Inferior parietal cortex (tissue), 1 donor: ENCODE results near the gene FREM2.

Experiments
- DNase-seq: peaks from one replicate; pipeline ENCODE4 v3.0.0-alpha.2; 2016; ENCODE audit errors: extremely low spot score

FREM2 gene

DNA sequence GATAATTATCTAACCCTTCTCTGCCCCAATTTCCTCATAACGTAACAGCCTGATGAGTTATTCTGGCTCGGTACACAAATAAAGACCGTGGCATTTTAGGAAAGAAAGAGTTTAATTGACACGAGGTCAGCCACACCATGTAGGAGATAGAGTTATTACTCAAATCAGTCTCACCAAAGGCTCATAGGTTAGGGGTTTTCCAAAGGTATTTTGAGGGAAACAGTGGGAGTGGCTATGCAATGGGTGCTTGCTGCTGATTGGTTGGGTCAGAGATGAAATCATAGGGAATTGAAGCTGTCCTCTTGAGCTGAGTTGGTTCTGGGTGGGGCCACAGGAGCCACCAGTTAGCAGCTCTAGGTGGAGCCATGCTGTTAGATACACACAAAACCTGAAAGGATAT, 137.5 kb downstream of the FREM2 start:
- DNase-seq: no peak

GRCh38 chr13:38826182-38826813, 139.4 kb downstream of the FREM2 start:
- DNase-seq: no peak

DNA sequence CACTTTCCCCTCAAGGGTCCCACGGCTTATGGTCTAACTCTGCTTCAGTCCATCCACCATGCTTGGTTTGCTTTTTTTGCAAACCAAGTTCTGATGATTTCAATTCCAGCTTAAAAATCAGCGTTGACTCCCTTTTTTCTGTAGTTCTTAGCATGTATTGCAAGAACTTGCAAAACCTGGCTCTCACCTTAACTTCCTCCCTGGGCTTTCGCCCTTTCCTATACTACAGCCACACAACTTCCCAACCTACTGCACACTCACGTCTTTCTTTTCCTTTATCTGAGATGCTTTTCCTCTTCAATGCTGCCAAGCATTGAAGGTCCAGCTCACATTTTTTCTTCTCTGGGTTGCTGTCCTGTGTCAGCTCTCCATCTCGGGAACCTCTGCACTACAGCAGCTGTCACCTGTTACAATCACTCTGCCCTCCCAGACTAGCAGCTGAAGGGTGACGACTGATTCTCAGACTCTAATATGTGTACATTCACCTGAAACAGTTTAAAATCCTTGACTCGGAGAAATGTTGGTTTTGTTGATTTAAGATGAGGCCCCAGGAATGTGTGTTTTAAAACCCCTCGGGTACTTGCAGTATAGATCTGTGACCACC, 143.7 kb downstream of the FREM2 start:
- DNase-seq: no peak

GRCh38 chr13:38844581-38844980, 157.7 kb downstream of the FREM2 start:
- no peak for DNase-seq

DNA sequence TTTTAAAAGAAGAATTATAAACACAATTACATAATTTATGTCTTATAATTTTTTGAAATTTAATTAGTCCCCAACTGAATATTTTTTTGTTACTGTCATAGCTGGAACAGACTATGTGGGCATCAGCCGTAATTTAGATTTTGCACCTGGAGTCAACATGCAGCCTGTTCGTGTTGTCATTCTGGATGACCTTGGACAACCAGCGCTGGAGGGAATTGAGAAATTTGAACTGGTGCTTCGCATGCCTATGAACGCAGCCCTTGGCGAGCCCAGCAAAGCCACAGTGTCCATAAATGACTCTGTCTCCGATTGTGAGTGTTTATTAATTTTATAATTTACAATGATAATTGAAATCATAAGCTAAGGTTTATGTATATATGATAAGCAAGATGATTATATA, 161.5 kb downstream of the FREM2 start:
- no peak for DNase-seq

DNA sequence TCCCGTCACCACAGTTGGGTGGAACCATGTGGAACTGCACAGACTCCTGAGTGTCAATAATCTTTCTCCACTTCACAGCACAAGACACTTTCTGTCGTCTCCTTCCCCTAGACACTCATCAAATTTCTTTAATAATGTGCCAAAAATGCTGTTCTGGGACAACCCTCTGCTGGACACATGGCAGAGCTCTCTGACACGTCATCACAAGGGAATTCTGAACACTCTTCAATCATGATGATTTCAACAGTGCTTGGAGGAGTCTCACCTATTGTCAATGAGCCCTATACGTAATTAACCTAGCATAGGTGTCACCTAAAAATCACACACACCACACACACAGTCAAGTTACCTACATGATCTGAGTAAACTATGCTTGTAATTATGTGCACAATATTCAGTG, 162.4 kb downstream of the FREM2 start:
- DNase-seq: no peak

- DNase-seq: no peak
Observed at GRCh38 chr13:38850868-38851626, 164.2 kb downstream of the FREM2 start.

- no peak for DNase-seq
Observed at GRCh38 chr13:38854226-38854625, 167.3 kb downstream of the FREM2 start.

DNA sequence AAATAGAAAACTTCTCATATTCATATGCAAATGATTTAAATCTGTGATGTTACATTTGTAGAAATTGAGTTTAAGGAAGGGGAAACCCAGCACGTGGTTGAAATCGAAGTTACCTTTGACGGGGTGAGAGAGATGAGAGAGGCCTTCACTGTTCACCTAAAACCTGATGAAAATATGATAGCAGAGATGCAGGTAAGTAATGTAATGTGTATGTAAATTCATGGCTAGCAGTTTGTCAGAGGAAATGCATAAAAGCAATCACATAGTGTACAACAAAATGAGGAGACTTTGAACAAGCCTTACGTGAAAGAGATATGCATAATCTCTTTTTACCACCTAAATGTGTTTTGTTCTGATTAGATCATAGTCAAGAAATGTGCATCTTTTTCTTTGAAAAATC, 169.2 kb downstream of the FREM2 start:
- DNase-seq: no peak

GRCh38 chr13:38862443-38862842, 175.6 kb downstream of the FREM2 start:
- no peak for DNase-seq

- no peak for DNase-seq
Observed at GRCh38 chr13:38863536-38863935, 176.7 kb downstream of the FREM2 start.

GRCh38 chr13:38866649-38867048, 179.8 kb downstream of the FREM2 start:
- no peak for DNase-seq

GRCh38 chr13:38868399-38868798, 181.5 kb downstream of the FREM2 start:
- DNase-seq: no peak

GRCh38 chr13:38868870-38869269, 182.0 kb downstream of the FREM2 start:
- no peak for DNase-seq

- DNase-seq: no peak
Observed at GRCh38 chr13:38871275-38871674, 184.4 kb downstream of the FREM2 start.

DNA sequence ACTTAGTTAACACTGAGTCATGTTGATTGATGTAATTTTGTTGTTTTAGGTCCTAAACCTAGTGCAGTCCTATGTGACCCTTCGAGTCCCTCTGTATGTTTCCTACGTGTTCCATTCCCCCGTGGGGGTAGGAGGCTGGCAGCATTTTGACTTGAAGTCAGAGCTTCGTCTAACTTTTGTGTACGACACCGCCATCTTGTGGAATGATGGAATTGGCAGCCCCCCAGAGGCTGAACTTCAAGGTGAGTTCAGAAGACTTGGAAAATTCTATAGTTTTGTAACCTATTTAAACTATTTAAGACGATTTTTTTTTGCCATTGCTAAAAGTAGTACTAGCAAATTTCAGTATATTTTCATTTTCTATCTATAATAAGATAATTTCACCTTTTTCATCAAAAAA, 185.8 kb downstream of the FREM2 start:
- DNase-seq: peak; percentile 76

- DNase-seq: peak; percentile 37
Observed at GRCh38 chr13:38875186-38875875, 188.5 kb downstream of the FREM2 start.

DNA sequence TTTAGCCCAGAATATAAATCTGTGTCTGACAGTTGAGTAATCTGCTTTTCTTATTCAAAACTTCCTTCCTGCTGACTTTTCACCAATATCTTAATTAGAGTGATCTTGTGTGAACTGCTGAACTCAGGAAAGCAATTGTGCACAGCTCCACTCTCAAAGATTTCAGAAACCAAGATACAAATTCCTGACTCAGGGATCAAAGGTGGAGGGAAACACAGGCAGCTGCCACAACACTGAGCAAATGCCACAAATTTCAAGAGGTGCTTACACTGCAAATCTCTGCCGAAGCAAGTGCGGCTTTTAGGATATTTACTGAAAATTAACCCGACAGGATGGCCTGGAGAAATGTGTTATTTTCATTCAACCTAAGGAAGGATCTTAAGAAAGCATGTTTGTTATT, 192.4 kb downstream of the FREM2 start:
- no peak for DNase-seq

DNA sequence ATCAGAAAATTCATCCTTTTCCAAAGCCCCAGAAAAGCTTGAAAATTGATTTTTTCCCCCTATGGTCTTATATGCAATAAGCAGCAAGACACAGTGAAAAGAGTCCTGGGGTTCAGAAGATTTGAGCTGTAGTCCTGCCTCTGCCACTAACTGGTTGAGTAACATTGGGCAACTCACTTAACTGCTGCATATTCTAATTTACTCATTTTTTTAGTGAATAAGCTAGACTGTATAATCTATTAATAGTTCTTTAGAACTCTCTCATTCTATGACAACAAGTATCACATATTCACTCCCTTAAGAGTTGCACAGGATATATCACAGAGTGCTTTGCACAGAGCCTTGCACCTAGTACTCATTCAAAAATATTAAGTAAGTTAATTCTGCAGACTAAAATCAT, 192.9 kb downstream of the FREM2 start:
- DNase-seq: no peak

- no peak for DNase-seq
Observed at GRCh38 chr13:38880397-38880796, 193.5 kb downstream of the FREM2 start.

GRCh38 chr13:38883783-38884182, 196.9 kb downstream of the FREM2 start:
- no peak for DNase-seq

DNA sequence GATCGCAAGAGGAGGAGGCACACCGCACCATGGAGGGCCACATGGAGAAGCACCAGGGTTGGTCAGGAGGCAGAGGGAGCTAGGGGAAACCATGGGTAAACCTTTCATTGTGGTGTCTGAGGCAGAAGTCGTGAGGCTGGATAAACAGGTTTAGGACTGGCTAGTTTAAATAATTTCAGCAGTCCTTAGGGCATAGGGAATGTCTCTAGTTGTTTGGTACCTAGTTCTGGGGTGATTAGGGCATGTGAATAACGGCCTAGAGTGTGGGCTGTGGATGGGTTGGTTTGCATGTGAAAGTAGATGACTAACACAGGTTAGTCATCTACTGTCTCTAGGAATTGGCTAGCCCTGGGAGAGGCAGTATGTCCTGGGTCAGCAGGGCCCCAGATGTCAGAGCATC, 201.4 kb downstream of the FREM2 start:
- DNase-seq: no peak

DNA sequence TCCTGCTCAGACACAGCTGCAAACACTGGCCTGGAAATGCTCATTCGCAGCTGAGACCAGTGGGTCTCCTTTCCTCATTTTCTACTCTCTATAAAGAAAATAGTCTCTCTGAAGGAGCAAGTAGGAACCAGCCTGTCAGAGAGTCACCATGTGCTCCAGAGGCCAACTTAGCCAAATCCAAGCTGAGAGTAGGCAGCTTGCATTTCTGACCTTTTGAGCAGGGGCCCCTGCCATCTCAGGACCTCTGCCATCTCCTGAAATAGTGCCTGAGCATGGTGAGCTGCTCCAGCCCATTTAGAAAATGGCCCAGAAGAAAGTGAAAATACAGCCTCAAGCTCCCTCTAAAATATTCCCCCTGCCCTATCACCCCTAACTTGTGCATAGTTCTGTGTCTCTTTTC, 208.2 kb downstream of the FREM2 start:
- DNase-seq: no peak
